ENCODE measurements around the gene SHE.

Gene SHE

DNA sequence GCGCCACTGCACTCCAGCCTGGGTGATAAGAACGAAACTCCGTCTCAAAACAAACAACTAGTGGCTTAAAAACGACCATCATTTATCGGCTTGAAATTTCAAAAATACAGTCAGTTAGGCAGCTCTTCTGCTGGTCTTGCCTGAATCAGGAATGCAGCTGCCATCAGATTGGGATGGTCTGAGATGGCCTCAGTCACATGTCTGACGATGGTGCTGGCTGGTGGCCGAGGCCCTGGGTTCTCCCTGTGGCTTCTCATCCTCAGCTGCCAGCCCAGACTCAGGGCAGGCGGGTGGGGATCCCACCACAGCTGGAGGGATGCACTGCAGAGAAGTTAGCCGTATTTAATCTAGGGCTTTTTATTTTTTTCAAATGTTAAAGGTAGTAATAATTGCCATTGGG, 65.8 kb downstream of the SHE start:
- Histone ChIP-seq H3K4me3 (ENCODE audit: low read length) (no peak overlapping the region), H4K20me1 (ENCODE audit: insufficient read depth, low read length) (0 out of 2 replicates have a peak, but pooled peaks cover 4% of the 10 kb centered on the region), H2AFZ (ENCODE audit: low read length) (no peak overlapping the region), H3F3A (ENCODE audit: insufficient read depth, low read length) (peaks cover 22% of the 10 kb centered on the region), H3K27ac (ENCODE audit: low read length) (no peak overlapping the region), H3K9me3 (replicated peaks; ENCODE audit: insufficient read depth, low read length) (no peaks in the 10 kb centered on the region), H3K4me2 (ENCODE audit: low read depth, low read length) (no peak overlapping the region), H3K4me1 (ENCODE audit: low read length) (peaks cover 31% of the 10 kb centered on the region), H3K9ac (ENCODE audit: low read length) (no peak overlapping the region), H3K36me3 (replicated peaks; ENCODE audit: insufficient read depth, low read length) (peaks cover 35% of the 10 kb centered on the region), H3K79me2 (ENCODE audit: low read length) (peaks cover 82% of the 10 kb centered on the region), H3K27me3 (replicated peaks; ENCODE audit: insufficient read depth, low read length) (no peaks in the 10 kb centered on the region), H3K9me2 (replicated peaks; ENCODE audit: insufficient read depth, low read length) (no peaks in the 10 kb centered on the region)
- TF ChIP-seq, protein P1, sequence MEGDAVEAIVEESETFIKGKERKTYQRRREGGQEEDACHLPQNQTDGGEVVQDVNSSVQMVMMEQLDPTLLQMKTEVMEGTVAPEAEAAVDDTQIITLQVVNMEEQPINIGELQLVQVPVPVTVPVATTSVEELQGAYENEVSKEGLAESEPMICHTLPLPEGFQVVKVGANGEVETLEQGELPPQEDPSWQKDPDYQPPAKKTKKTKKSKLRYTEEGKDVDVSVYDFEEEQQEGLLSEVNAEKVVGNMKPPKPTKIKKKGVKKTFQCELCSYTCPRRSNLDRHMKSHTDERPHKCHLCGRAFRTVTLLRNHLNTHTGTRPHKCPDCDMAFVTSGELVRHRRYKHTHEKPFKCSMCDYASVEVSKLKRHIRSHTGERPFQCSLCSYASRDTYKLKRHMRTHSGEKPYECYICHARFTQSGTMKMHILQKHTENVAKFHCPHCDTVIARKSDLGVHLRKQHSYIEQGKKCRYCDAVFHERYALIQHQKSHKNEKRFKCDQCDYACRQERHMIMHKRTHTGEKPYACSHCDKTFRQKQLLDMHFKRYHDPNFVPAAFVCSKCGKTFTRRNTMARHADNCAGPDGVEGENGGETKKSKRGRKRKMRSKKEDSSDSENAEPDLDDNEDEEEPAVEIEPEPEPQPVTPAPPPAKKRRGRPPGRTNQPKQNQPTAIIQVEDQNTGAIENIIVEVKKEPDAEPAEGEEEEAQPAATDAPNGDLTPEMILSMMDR (IDR thresholded peaks at IDR 0.05; ENCODE audit: low read length) = no peak
- TF ChIP-seq EZH2phosphoT487 (IDR thresholded peaks at IDR 0.05; ENCODE audit: low read length) (no peak), EZH2 (optimal IDR thresholded peaks at IDR 0.05; ENCODE audit: low read depth, low read length) (no peak)
- DNase-seq = no peak

DNA sequence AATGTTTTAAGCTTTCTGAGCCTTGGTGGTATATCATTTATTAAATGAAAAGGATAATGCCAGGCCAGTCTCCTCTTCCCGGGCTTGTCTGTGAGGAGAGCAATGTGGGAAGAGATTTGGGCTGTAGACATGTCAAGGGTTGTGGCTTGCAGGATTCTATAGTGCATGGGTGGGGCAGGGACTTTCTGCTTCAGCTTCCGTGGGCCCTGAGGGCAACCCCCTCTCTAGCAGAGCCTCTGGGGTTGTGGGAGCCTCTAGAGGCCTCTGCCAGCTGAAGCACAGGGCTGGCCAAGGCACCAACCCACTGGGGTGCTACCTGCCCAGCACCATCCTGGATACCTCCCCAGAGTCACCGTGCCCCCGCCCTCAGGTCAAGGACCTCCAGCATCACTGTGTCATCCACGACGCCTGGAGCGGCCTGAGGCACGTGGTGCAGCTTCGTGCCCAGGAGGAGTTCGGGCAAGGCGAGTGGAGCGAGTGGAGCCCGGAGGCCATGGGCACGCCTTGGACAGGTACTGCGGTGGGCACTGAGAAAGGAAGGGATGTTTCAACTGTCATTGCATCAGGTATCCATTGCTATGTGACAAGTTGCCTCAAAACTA, 66.5 kb downstream of the SHE start:
- H3K9me3 ChIP-seq (replicated peaks; ENCODE audit: insufficient read depth, low read length) = no peaks in the 10 kb centered on the region
- no peak for DNase-seq
- H3K4me2 ChIP-seq (ENCODE audit: low read depth, low read length) = no peak overlapping the region
- H3K9me2 ChIP-seq (replicated peaks; ENCODE audit: insufficient read depth, low read length) = no peaks in the 10 kb centered on the region
- no peak overlapping the region for H2AFZ ChIP-seq (ENCODE audit: low read length)
- H3K9ac ChIP-seq (ENCODE audit: low read length) = no peak overlapping the region
- H3K36me3 ChIP-seq (replicated peaks; ENCODE audit: insufficient read depth, low read length) = peaks cover 39% of the 10 kb centered on the region
- H3K27me3 ChIP-seq (replicated peaks; ENCODE audit: insufficient read depth, low read length) = no peaks in the 10 kb centered on the region
- H3K79me2 ChIP-seq (ENCODE audit: low read length) = peaks cover 82% of the 10 kb centered on the region
- H3F3A ChIP-seq (ENCODE audit: insufficient read depth, low read length) = peaks cover 22% of the 10 kb centered on the region
- TF ChIP-seq EZH2 (optimal IDR thresholded peaks at IDR 0.05; ENCODE audit: low read depth, low read length) (no peak), EZH2phosphoT487 (IDR thresholded peaks at IDR 0.05; ENCODE audit: low read length) (no peak)
- TF ChIP-seq, protein P1 (IDR thresholded peaks at IDR 0.05; ENCODE audit: low read length) = no peak
- H3K4me1 ChIP-seq (ENCODE audit: low read length) = peaks cover 25% of the 10 kb centered on the region
- no peaks in the 10 kb centered on the region for H4K20me1 ChIP-seq (ENCODE audit: insufficient read depth, low read length)
- H3K4me3 ChIP-seq (ENCODE audit: low read length) = no peak overlapping the region
- H3K27ac ChIP-seq (ENCODE audit: low read length) = no peak overlapping the region

DNA sequence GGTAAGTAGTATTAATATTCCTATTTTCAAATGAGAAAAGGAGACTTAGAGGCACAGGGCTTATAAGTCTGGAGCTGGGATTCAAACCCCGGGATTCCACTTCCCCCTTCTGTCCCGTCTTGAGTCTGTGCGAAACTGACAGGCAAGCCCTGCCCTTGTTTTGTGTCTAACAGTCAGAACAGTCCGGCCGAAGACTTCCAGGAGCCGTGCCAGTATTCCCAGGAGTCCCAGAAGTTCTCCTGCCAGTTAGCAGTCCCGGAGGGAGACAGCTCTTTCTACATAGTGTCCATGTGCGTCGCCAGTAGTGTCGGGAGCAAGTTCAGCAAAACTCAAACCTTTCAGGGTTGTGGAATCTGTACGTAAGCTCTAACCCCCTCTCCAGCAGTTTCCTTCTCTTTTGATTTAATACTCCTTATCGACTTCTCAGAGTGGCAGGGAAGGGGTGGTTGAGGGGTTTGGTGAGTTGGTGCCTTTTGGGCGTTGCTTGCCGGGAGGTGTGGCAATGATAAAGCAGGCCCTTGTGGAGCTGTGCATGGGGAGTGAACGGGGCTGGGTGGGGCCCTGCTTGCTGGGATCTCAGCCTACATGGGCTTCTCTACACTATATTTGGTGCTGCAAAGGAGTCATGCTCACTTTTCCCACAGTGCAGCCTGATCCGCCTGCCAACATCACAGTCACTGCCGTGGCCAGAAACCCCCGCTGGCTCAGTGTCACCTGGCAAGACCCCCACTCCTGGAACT, 67.7 kb downstream of the SHE start:
- Histone ChIP-seq H3K4me3 (ENCODE audit: low read length) (no peak overlapping the region), H3K36me3 (replicated peaks; ENCODE audit: insufficient read depth, low read length) (peaks cover 49% of the 10 kb centered on the region)
- no peak for DNase-seq

More for the DNA sequence above, 67.7 kb downstream of the SHE start:
- H3K9me3 ChIP-seq (replicated peaks; ENCODE audit: insufficient read depth, low read length) = no peaks in the 10 kb centered on the region
- H3K79me2 ChIP-seq (ENCODE audit: low read length) = peaks cover 82% of the 10 kb centered on the region
- peaks cover 16% of the 10 kb centered on the region for H3F3A ChIP-seq (ENCODE audit: insufficient read depth, low read length)
- no peaks in the 10 kb centered on the region for H3K27me3 ChIP-seq (replicated peaks; ENCODE audit: insufficient read depth, low read length)
- peaks cover 13% of the 10 kb centered on the region for H3K4me1 ChIP-seq (ENCODE audit: low read length)
- TF ChIP-seq EZH2phosphoT487 (IDR thresholded peaks at IDR 0.05; ENCODE audit: low read length) = no peak
- TF ChIP-seq, protein P1 (IDR thresholded peaks at IDR 0.05; ENCODE audit: low read length) = no peak
- no peak for TF ChIP-seq EZH2 (optimal IDR thresholded peaks at IDR 0.05; ENCODE audit: low read depth, low read length)
- H3K4me2 ChIP-seq (ENCODE audit: low read depth, low read length) = no peak overlapping the region
- H4K20me1 ChIP-seq (ENCODE audit: insufficient read depth, low read length) = 0 out of 2 replicates have a peak, but pooled peaks cover 3% of the 10 kb centered on the region
- H3K9me2 ChIP-seq (replicated peaks; ENCODE audit: insufficient read depth, low read length) = no peaks in the 10 kb centered on the region
- no peak overlapping the region for H3K27ac ChIP-seq (ENCODE audit: low read length)
- H3K9ac ChIP-seq (ENCODE audit: low read length) = no peak overlapping the region
- H2AFZ ChIP-seq (ENCODE audit: low read length) = no peak overlapping the region
